ENCODE results near the gene ASCL5.
A peak's percentile ranks its signal among the peaks of the same experiment; 100 is the strongest.

Gene ASCL5

GRCh38 chr1:201085902-201086735 is 40.9 kb downstream of the ASCL5 start:
- DNase-seq (ENCODE audit: low read depth), result peak; percentile 7

- no peak for DNase-seq (ENCODE audit: low read depth)
These were observed 42.7 kb downstream of the ASCL5 start for GRCh38 chr1:201084295-201084694.

GRCh38 chr1:201083741-201084140 is 43.2 kb downstream of the ASCL5 start:
- DNase-seq (ENCODE audit: low read depth), result no peak

- DNase-seq (ENCODE audit: low read depth), result no peak
These were observed 46.8 kb downstream of the ASCL5 start for GRCh38 chr1:201080135-201080534.

GRCh38 chr1:201077736-201078135 is 49.2 kb downstream of the ASCL5 start:
- DNase-seq (ENCODE audit: low read depth), result no peak

- DNase-seq (ENCODE audit: low read depth), result no peak
These were observed 49.9 kb downstream of the ASCL5 start for GRCh38 chr1:201077116-201077515.

- no peak for DNase-seq (ENCODE audit: low read depth)
These were observed 50.9 kb downstream of the ASCL5 start for GRCh38 chr1:201076092-201076491.

GRCh38 chr1:201074018-201074417 is 53.0 kb downstream of the ASCL5 start:
- no peak for DNase-seq (ENCODE audit: low read depth)

- DNase-seq (ENCODE audit: low read depth), result no peak
These were observed 54.1 kb downstream of the ASCL5 start for GRCh38 chr1:201072922-201073321.

- no peak for DNase-seq (ENCODE audit: low read depth)
These were observed 54.8 kb downstream of the ASCL5 start for GRCh38 chr1:201072149-201072548.

GRCh38 chr1:201069636-201070035 is 57.3 kb downstream of the ASCL5 start:
- no peak for DNase-seq (ENCODE audit: low read depth)

GRCh38 chr1:201068976-201069375 is 58.0 kb downstream of the ASCL5 start:
- DNase-seq (ENCODE audit: low read depth), result no peak

- no peak for DNase-seq (ENCODE audit: low read depth)
These were observed 60.0 kb downstream of the ASCL5 start for GRCh38 chr1:201066986-201067385.

GRCh38 chr1:201065686-201066085 is 61.3 kb downstream of the ASCL5 start:
- no peak for DNase-seq (ENCODE audit: low read depth)

- no peak for DNase-seq (ENCODE audit: low read depth)
These were observed 62.2 kb downstream of the ASCL5 start for GRCh38 chr1:201064806-201065205.
